CD4-positive, CD25-positive, alpha-beta regulatory T cell (primary cell): ENCODE results near the gene HARBI1. TPM values are rescaled to one million over a fixed set of nuclear protein-coding genes. Genes with fewer than 3 reads are reported as not detected.

Experiments
- ATAC-seq, 2 donors: fragments of 150-1000 bp; cut with Tn5 transposase; one replicate each; pipeline ENCODE4 v1.10.0; 2021; ENCODE audit warnings: low read depth in 2 of 2, moderate number of reproducible peaks in 2 of 2, moderate library complexity in 1 of 2
- DNase-seq, 3 donors: peaks; one replicate each; pipeline versions ENCODE4 v3.0.0 to v3.0.0-alpha.2; 2012 to 2022; ENCODE audit warnings: mixed read lengths in 1 of 3
- H3K27ac ChIP-seq: one replicate; pipeline ENCODE4 v1.7.0; 2013; ENCODE audit warnings: mild to moderate bottlenecking, low read length; ENCODE audit not compliant: insufficient read depth, poor library complexity, severe bottlenecking
- H3K27me3 ChIP-seq: one replicate; pipeline ENCODE4 v1.7.0; 2013; ENCODE audit warnings: low read length; ENCODE audit not compliant: control insufficient read depth, insufficient read depth
- H3K36me3 ChIP-seq: one replicate; pipeline ENCODE4 v1.7.0; 2013; ENCODE audit warnings: mild to moderate bottlenecking, low read length, moderate library complexity; ENCODE audit not compliant: control insufficient read depth, insufficient read depth
- H3K4me1 ChIP-seq: 2 replicates; pipeline ENCODE4 v1.7.0; 2013; ENCODE audit warnings: mild to moderate bottlenecking, low read length; ENCODE audit not compliant: insufficient read depth, control insufficient read depth, poor library complexity, severe bottlenecking
- H3K4me3 ChIP-seq: one replicate; pipeline ENCODE4 v1.7.0; 2013; ENCODE audit warnings: low read depth, mild to moderate bottlenecking, low read length, moderate library complexity
- H3K9me3 ChIP-seq, 2 experiments: 1 replicate in 1 of 2; 2 replicates in 1 of 2; pipeline ENCODE4 v1.7.0; 2013; ENCODE audit warnings: low read length in 2 of 2, mild to moderate bottlenecking in 1 of 2, moderate library complexity in 1 of 2; ENCODE audit not compliant: control insufficient read depth in 2 of 2
- H3K27ac Mint-ChIP-seq, 3 donors: one replicate each; pipeline ENCODE4 v1.8.0; 2020 to 2022; ENCODE audit warnings: mild to moderate bottlenecking in 3 of 3, mixed read lengths in 3 of 3, moderate library complexity in 2 of 3
- H3K27me3 Mint-ChIP-seq: one replicate; pipeline ENCODE4 v1.8.0; 2022; ENCODE audit warnings: mild to moderate bottlenecking, mixed read lengths
- H3K36me3 Mint-ChIP-seq: one replicate; pipeline ENCODE4 v1.8.0; 2020; ENCODE audit warnings: mixed read lengths
- H3K4me1 Mint-ChIP-seq, 4 donors: one replicate each; pipeline ENCODE4 v1.8.0; 2020 to 2022; ENCODE audit warnings: mixed read lengths in 4 of 4, mild to moderate bottlenecking in 1 of 4
- H3K4me3 Mint-ChIP-seq, 4 donors: one replicate each; pipeline ENCODE4 v1.8.0; 2020 to 2022; ENCODE audit warnings: mild to moderate bottlenecking in 4 of 4, mixed read lengths in 4 of 4, moderate library complexity in 3 of 4
- H3K9me3 Mint-ChIP-seq, 7 donors: one replicate each; pipeline ENCODE4 v1.8.0; 2020 to 2022; ENCODE audit warnings: mixed read lengths in 7 of 7, mild to moderate bottlenecking in 3 of 7, moderate library complexity in 2 of 7
- polyA plus RNA-seq, 4 donors: library from polyadenylated mRNA; unstranded; fragments of 300-500 nt; fragmentation: Illumina TruSeq; gene quantifications; one replicate each; pipeline ENCODE4 v1.2.3, GENCODE V29; 2021
- total RNA-seq: library from RNA; stranded (reverse); gene quantifications from one replicate; pipeline ENCODE4 v1.2.3, GENCODE V29; 2022

Gene HARBI1
- total and polyA plus RNA-seq, 5 donors from 2014 or later: 8.4 to 19.2 (median 10.2) TPM

GRCh38 chr11:46600194-46600960 is 16.6 kb downstream of the HARBI1 start:
- Mint-ChIP-seq H3K27ac (peak overlapping the region in 1 of 3 donors; percentile 38), H3K4me3 (peak overlapping the region in 1 of 4 donors; percentile 21), H3K4me1 (peaks cover 0 to 6% (median 0%) of the 10 kb centered on the region in 4 donors), H3K9me3 (no peaks in the 10 kb centered on the region), H3K36me3 (peaks cover 4% of the 10 kb centered on the region), H3K27me3 (no peaks in the 10 kb centered on the region)
- no peak overlapping the region for H3K4me3 ChIP-seq
- H3K4me1 ChIP-seq: no peaks in the 10 kb centered on the region
- no peak overlapping the region for H3K27ac ChIP-seq
- ATAC-seq (no peak), DNase-seq (no peak)
- peaks cover 7% of the 10 kb centered on the region for H3K36me3 ChIP-seq
- no peaks in the 10 kb centered on the region for H3K9me3 ChIP-seq
- H3K27me3 ChIP-seq: no peaks in the 10 kb centered on the region

DNA sequence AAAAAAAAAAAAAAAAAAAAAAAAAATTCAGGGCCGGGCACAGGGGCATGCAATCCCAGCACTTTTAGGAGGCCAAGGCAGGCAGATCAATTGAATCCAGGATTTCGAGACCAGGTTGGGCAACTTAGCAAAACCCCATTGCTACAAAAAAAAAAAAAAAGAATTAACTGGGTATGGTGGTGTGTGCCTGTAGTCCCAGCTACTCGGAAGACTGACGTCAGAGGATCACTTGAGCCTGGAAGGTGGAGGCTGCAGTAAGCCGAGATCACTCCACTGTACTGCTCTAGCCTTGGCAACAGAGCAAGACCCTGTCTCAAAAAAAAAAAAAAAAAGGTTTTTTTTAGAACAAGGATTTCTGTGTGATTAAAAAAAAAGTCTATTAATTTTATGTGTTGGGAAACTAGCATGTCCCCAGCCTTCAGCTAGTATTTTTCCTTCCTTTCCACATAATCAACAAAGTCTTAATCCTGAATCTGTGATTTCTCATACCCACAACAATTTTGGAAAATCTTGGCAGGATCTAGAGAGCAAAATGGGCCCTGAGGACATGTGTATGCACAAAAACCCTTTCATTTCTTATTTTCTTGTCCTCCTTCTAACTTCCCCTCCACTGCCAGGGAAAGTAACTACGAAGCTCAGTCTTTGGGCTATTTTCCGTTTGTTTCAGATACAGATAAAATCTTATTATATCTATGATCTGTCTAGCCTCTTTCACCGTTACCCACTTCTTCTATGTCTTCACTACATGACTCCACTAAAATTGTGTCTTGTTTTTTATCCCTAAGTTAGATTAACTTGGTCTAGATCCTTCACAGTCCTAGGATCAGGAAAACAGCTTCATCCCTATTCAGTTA is 17.5 kb downstream of the HARBI1 start:
- Histone ChIP-seq H3K36me3 (peaks cover 7% of the 10 kb centered on the region), H3K4me3 (no peak overlapping the region), H3K27ac (no peak overlapping the region), H3K4me1 (no peaks in the 10 kb centered on the region), H3K9me3 (no peaks in the 10 kb centered on the region), H3K27me3 (no peaks in the 10 kb centered on the region)
- H3K36me3 Mint-ChIP-seq: peaks cover 4% of the 10 kb centered on the region
- ATAC-seq (no peak), DNase-seq (no peak)
- peaks cover 0 to 2% (median under 1%) of the 10 kb centered on the region in 4 donors for H3K4me1 Mint-ChIP-seq
- peak overlapping the region in 1 of 4 donors; percentile 21 for H3K4me3 Mint-ChIP-seq
- H3K27me3 Mint-ChIP-seq: no peaks in the 10 kb centered on the region
- H3K27ac Mint-ChIP-seq: no peak overlapping the region
- H3K9me3 Mint-ChIP-seq: no peaks in the 10 kb centered on the region

DNA sequence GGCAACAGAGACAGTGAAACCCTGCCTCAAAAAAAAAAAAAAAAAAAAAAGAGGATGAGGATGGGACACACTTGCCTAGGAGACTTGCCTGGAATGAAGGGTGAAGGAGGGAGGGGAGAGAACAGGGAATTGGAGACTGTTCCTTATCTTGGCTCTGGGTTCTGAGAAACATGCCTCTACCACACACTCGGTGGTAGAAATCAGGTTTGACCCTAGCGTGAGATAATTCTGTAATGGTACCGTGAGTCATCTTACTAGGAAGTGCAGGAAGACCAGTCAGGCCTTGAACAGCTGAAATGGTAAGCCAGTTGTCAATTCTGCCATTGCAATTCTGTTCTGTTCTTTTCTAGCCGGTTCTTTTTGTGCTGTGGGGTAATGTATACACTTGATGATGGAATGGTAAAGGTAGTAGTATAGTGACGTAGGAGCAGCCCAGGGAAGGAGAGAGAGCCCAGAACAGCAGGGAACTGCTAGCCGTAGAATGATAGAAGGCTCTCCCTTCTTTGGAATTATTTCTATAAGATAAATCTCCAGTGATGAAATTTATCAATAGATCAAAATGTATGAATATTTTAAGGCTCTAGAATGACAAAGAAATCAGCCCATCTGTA is 19.3 kb downstream of the HARBI1 start:
- Mint-ChIP-seq H3K27ac (no peak overlapping the region), H3K36me3 (no peaks in the 10 kb centered on the region), H3K4me1 (peaks cover 7 to 18% (median 14%) of the 10 kb centered on the region in 4 donors), H3K4me3 (peak overlapping the region in 1 of 4 donors; percentile 43), H3K9me3 (no peaks in the 10 kb centered on the region), H3K27me3 (no peaks in the 10 kb centered on the region)
- DNase-seq (peak in 1 of 3 donors; percentile 14), ATAC-seq (no peak)
- Histone ChIP-seq H3K9me3 (no peaks in the 10 kb centered on the region), H3K27me3 (no peaks in the 10 kb centered on the region), H3K27ac (no peak overlapping the region), H3K36me3 (no peaks in the 10 kb centered on the region), H3K4me3 (no peak overlapping the region), H3K4me1 (peaks cover 9% of the 10 kb centered on the region)

- H3K9me3 ChIP-seq: no peaks in the 10 kb centered on the region
- no peak overlapping the region for H3K27ac ChIP-seq
- no peak overlapping the region for H3K4me3 ChIP-seq
- no peaks in the 10 kb centered on the region for H3K36me3 ChIP-seq
- H3K4me1 ChIP-seq: peaks cover 14% of the 10 kb centered on the region
- Mint-ChIP-seq H3K9me3 (no peaks in the 10 kb centered on the region), H3K27ac (no peak overlapping the region), H3K27me3 (no peaks in the 10 kb centered on the region), H3K4me3 (no peak overlapping the region), H3K36me3 (no peaks in the 10 kb centered on the region), H3K4me1 (peaks cover 8 to 24% (median 16%) of the 10 kb centered on the region in 4 donors)
- DNase-seq (no peak), ATAC-seq (no peak)
- H3K27me3 ChIP-seq: no peaks in the 10 kb centered on the region
Measured at GRCh38 chr11:46597155-46597554, 19.9 kb downstream of the HARBI1 start.

GRCh38 chr11:46594785-46595184 is 22.2 kb downstream of the HARBI1 start:
- Histone ChIP-seq H3K27ac (no peak overlapping the region), H3K4me3 (no peak overlapping the region), H3K36me3 (no peaks in the 10 kb centered on the region), H3K4me1 (peaks cover 31% of the 10 kb centered on the region), H3K9me3 (no peaks in the 10 kb centered on the region), H3K27me3 (no peaks in the 10 kb centered on the region)
- no peak overlapping the region for H3K27ac Mint-ChIP-seq
- H3K9me3 Mint-ChIP-seq: no peaks in the 10 kb centered on the region
- peaks cover 6% of the 10 kb centered on the region for H3K36me3 Mint-ChIP-seq
- H3K27me3 Mint-ChIP-seq: no peaks in the 10 kb centered on the region
- ATAC-seq (no peak), DNase-seq (no peak)
- peaks cover 16 to 39% (median 28%) of the 10 kb centered on the region in 4 donors for H3K4me1 Mint-ChIP-seq
- peak overlapping the region in 3 of 4 donors; percentile 97 to 98 (median 98) for H3K4me3 Mint-ChIP-seq

DNA sequence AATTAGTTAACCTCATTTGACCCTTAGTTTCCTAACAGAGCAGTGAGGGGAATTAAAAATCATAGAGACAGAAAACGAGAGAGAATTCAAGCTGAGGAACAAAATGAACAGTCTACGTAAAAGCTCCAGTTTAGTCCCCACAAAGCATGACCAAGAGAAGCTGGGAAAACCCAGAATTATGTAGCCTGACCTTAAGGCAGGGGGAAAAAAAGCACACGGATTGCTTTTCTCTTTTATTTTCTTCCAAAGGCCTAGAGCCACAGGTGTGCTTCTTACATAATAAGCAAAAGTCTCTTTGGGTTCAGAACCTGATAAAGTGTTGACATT is 22.7 kb downstream of the HARBI1 start:
- no peaks in the 10 kb centered on the region for H3K36me3 ChIP-seq
- peak overlapping the region; percentile 66 for H3K27ac ChIP-seq
- Mint-ChIP-seq H3K4me1 (peaks cover 17 to 44% (median 31%) of the 10 kb centered on the region in 4 donors), H3K27me3 (no peaks in the 10 kb centered on the region), H3K4me3 (peak overlapping the region; percentile 97 to 98 (median 98)), H3K9me3 (no peaks in the 10 kb centered on the region), H3K36me3 (peaks cover 6% of the 10 kb centered on the region), H3K27ac (peak overlapping the region; percentile 88 to 98 (median 95))
- no peaks in the 10 kb centered on the region for H3K27me3 ChIP-seq
- DNase-seq (peak in 1 of 3 donors; percentile 10), ATAC-seq (no peak)
- H3K4me3 ChIP-seq: peak overlapping the region; percentile 92
- H3K4me1 ChIP-seq: peaks cover 31% of the 10 kb centered on the region
- no peaks in the 10 kb centered on the region for H3K9me3 ChIP-seq

GRCh38 chr11:46593550-46594373 is 23.3 kb downstream of the HARBI1 start, which contains the start of gene AMBRA1:
Gene AMBRA1 (minus strand): TSS chr11:46594023. CDS start chr11:46548380, 45,643 bp downstream.
- H3K27me3 ChIP-seq: no peaks in the 10 kb centered on the region
- peak within 1 kb of the TSS; percentile 88 to 98 (median 95) for H3K27ac Mint-ChIP-seq
- DNase-seq (peak; percentile 67 to 94 (median 83)), ATAC-seq (peak; percentile 91 to 93)
- peaks cover 12% of the 10 kb centered on the region for H3K36me3 Mint-ChIP-seq
- no peaks in the 10 kb centered on the region for H3K9me3 Mint-ChIP-seq
- peak within 1 kb of the TSS; percentile 66 for H3K27ac ChIP-seq
- H3K4me1 Mint-ChIP-seq: peaks cover 23 to 49% (median 36%) of the 10 kb centered on the region in 4 donors
- peak within 1 kb of the TSS; percentile 92 for H3K4me3 ChIP-seq
- H3K4me3 Mint-ChIP-seq: peak within 1 kb of the TSS; percentile 97 to 98 (median 98)
- H3K9me3 ChIP-seq: no peaks in the 10 kb centered on the region
- no peaks in the 10 kb centered on the region for H3K36me3 ChIP-seq
- no peaks in the 10 kb centered on the region for H3K27me3 Mint-ChIP-seq
- peaks cover 34% of the 10 kb centered on the region for H3K4me1 ChIP-seq
